ENCODE data around the gene CDR2L. TPM values are rescaled to one million over a fixed set of nuclear protein-coding genes. Genes with fewer than 3 reads are reported as not detected.

CDR2L gene
- total and polyA plus RNA-seq, 8 donors = 4.4 to 78.8 (median 10.9) TPM

GRCh38 chr17:75008373-75008772 is 20.9 kb downstream of the CDR2L start:
- DNase-seq = no peak
- Histone ChIP-seq H3K27ac (no peak overlapping the region), H3K9me3 (no peaks in the 10 kb centered on the region), H3K4me3 (no peak overlapping the region), H3K4me1 (peaks cover 17 to 25% (median 23%) of the 10 kb centered on the region in 4 donors), H3K36me3 (peaks cover 18 to 28% (median 23%) of the 10 kb centered on the region in 4 donors), H3K27me3 (no peaks in the 10 kb centered on the region)
- TF ChIP-seq POLR2AphosphoS5 (IDR thresholded peaks at IDR 0.05) = no peak
- no peak for TF ChIP-seq CTCF (IDR thresholded peaks at IDR 0.05)
- TF ChIP-seq EP300 (IDR thresholded peaks at IDR 0.05) = no peak
- TF ChIP-seq POLR2A (IDR thresholded peaks at IDR 0.05) = no peak
- intact Hi-C loops (cut with DNase I; ENCODE audit: low total_unique reads) = no loop called here
- WGBS, 5 donors = 70 to 88% (median 77%) methylated on average over 6 of the region's 6 CpGs

- TF ChIP-seq POLR2AphosphoS5 (IDR thresholded peaks at IDR 0.05) (no peak), EP300 (IDR thresholded peaks at IDR 0.05) (no peak), POLR2A (IDR thresholded peaks at IDR 0.05) (no peak), CTCF (IDR thresholded peaks at IDR 0.05) (no peak)
- Histone ChIP-seq H3K27me3 (no peaks in the 10 kb centered on the region), H3K27ac (peak overlapping the region in 1 of 5 donors; percentile 2), H3K9me3 (no peaks in the 10 kb centered on the region), H3K4me3 (no peak overlapping the region), H3K4me1 (peaks cover 22 to 32% (median 29%) of the 10 kb centered on the region in 4 donors), H3K36me3 (peaks cover 10 to 20% (median 15%) of the 10 kb centered on the region in 4 donors)
- WGBS, 5 donors = 53 to 57% (median 55%) methylated on average over 2 of the region's 2 CpGs
- no peak for DNase-seq
- intact Hi-C loops (cut with DNase I; ENCODE audit: low total_unique reads) = no loop called here
These were observed 21.8 kb downstream of the CDR2L start for GRCh38 chr17:75009139-75009724.

GRCh38 chr17:75010683-75011400 is 23.4 kb downstream of the CDR2L start:
- TF ChIP-seq POLR2AphosphoS5 (IDR thresholded peaks at IDR 0.05) (peak in 2 of 3 donors; percentile 8 to 53), POLR2A (IDR thresholded peaks at IDR 0.05) (no peak), CTCF (IDR thresholded peaks at IDR 0.05) (peak in 1 of 7 experiments; percentile 7)
- Histone ChIP-seq H3K4me3 (no peak overlapping the region), H3K9me3 (no peaks in the 10 kb centered on the region), H3K27me3 (no peaks in the 10 kb centered on the region), H3K27ac (peak overlapping the region; percentile 58 to 94 (median 90)), H3K36me3 (peaks cover 0 to 10% (median 0%) of the 10 kb centered on the region in 4 donors), H3K4me1 (peaks cover 22 to 37% (median 30%) of the 10 kb centered on the region in 4 donors)
- WGBS, 5 donors = 42 to 63% (median 50%) methylated on average over 8 of the region's 8 CpGs
- DNase-seq = peak; percentile 71 to 90
- intact Hi-C loops (cut with DNase I; ENCODE audit: low total_unique reads) = no loop called here

- peak; percentile 75 to 92 for DNase-seq
- H3K4me1 ChIP-seq = peaks cover 22 to 37% (median 30%) of the 10 kb centered on the region in 4 donors
- intact Hi-C loops (cut with DNase I; ENCODE audit: low total_unique reads) = no loop called here
These were observed 24.1 kb downstream of the CDR2L start for GRCh38 chr17:75011401-75012095.

More at GRCh38 chr17:75011401-75012095, 24.1 kb downstream of the CDR2L start:
- H3K36me3 ChIP-seq = peaks cover 0 to 13% (median 4%) of the 10 kb centered on the region in 4 donors
- no peaks in the 10 kb centered on the region for H3K27me3 ChIP-seq
- 26 to 36% (median 32%) methylated on average over 13 of the region's 13 CpGs for WGBS, 5 donors
- H3K27ac ChIP-seq = peak overlapping the region; percentile 86 to 94 (median 92)
- TF ChIP-seq POLR2A (IDR thresholded peaks at IDR 0.05) = no peak
- TF ChIP-seq POLR2AphosphoS5 (IDR thresholded peaks at IDR 0.05) = peak; percentile 50 to 74 (median 71)
- H3K4me3 ChIP-seq = peak overlapping the region; percentile 76 to 91 (median 82)
- no peaks in the 10 kb centered on the region for H3K9me3 ChIP-seq

All from stomach (tissue), 9 donors.